Renal cortical epithelial cell (primary cell): ENCODE results near the gene APBB2. TPM values are rescaled to one million over a fixed set of nuclear protein-coding genes. Genes with fewer than 3 reads are reported as not detected.

ENCODE experiments used
- DNase-seq: peaks from one replicate; pipeline ENCODE4 v3.0.0-alpha.2; 2011; ENCODE audit warnings: low read depth
- total RNA-seq: library from RNA; depleted of rRNA; stranded (reverse); fragments of >200 nt; gene quantifications from 2 replicates; pipeline ENCODE4 v1.2.3, GENCODE V29; 2014

Gene APBB2
- total RNA-seq: 49.5 and 144 TPM in 2 replicates

- DNase-seq: peak; percentile 87
Observed at GRCh38 chr4:41214136-41214824, at the start of gene APBB2. Gene APBB2, minus strand, starts transcription at chr4:41214542. Its CDS starts 181,288 bp downstream, at chr4:41033254.

GRCh38 chr4:41262198-41262597 is 47.9 kb upstream of the APBB2 start:
- no peak for DNase-seq

DNA sequence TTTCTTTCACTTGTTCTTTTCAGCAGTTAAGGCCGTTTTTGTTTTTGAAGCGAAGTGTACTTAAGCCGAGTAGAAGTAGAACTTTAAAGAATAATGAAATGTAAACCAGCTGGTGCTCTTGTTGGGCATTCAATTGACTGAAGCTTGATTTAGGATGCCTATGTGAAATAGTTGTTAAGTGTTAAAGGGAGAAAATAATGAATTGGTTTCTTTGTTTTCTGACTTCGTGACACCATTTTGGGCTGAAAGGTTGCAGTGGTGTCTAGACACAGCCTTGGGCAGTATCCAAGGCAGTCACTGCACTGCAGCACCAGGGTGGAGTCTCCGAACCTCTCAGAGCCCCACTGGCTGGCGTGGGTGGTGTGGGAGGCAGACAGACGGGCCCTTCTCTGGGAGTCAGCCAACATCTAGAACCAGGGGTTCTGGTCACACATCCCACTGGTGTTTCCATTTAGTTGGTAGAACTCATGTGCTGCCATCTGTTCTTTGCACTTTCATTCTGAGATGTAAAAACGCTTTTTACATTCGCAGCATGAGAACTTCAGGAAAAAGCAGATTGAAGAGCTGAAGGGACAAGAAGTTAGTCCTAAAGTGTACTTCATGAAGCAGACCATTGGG is 45.9 kb upstream of the APBB2 start:
- no peak for DNase-seq

DNA sequence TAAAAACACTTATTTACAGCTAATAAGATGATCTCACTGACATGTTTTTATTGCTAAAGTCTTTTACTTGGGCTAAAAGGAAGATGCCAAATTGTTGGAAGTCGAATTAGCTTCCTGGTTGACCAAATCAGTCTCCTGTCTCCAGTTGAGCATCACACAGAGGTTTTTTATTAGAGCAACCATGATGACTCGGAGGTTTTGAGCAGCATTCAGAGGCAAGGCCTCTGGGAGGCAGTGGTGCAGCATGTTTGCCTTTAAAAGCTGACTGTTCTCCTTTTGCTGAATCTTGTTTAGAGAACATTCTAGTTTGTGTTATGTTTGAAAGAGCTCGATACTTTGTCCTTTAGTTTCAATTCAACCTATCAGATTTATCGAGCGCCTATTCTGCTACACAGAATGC is 44.4 kb upstream of the APBB2 start:
- DNase-seq: peak; percentile 67

- DNase-seq: no peak
Observed at GRCh38 chr4:41257906-41258305, 43.6 kb upstream of the APBB2 start.

DNA sequence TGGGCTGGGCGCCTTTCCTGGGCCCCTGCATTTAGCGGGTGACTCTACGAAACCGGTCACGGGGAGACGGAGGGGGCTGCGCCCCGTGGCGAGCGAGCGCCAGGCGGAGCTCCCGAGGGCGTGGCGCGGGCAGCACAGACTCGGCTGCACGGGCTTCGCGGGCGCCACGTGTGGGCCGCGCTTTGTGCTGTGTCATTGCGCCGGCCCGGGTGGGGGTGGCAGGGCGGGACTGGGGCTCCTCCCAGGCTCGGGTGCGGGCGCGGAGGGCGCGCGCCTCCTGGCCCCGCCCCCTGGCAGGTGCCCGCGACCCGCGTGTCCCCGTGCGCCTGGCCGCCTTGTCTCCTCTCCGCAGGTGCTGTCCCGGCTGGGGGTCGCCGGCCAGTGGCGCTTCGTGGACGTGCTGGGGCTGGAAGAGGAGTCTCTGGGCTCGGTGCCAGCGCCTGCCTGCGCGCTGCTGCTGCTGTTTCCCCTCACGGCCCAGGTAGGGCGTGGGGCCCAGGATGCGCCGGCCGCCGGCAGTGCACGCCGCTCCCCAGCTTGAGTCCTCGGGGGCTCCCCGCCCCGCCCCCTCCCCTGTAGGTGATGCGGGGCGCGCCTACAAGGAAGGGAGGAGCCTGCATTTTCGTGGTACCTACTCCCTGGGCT is 43.0 kb upstream of the APBB2 start:
- no peak for DNase-seq

DNA sequence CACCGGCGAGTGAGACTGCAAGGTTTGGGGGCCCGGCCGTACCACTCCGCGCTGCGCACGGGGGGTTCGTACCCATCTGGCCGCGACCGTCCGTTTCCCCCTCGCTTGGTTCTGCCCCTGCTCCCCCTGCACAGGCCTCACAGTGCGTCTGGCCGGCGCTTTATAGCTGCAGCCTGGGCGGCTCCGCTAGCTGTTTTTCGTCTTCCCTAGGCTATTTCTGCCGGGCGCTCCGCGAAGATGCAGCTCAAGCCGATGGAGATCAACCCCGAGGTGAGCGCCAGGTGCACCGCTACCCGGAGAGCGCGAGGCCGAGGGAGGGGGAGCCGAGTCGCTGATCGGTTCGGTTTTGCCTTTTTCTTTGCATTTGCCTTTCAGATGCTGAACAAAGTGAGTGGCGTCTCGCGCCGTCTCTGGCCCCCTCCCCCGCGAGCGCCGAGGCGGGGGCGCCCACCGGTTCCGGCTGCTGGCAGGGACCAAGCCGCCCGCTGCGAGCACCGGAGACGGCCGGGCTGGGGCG is 42.5 kb upstream of the APBB2 start, which contains the start of gene UCHL1:
Gene UCHL1, plus strand, starts transcription at position 189 of the 517 bp plus-strand sequence. Its CDS starts 49 bp downstream, at position 238.
- peak; percentile 21 for DNase-seq

DNA sequence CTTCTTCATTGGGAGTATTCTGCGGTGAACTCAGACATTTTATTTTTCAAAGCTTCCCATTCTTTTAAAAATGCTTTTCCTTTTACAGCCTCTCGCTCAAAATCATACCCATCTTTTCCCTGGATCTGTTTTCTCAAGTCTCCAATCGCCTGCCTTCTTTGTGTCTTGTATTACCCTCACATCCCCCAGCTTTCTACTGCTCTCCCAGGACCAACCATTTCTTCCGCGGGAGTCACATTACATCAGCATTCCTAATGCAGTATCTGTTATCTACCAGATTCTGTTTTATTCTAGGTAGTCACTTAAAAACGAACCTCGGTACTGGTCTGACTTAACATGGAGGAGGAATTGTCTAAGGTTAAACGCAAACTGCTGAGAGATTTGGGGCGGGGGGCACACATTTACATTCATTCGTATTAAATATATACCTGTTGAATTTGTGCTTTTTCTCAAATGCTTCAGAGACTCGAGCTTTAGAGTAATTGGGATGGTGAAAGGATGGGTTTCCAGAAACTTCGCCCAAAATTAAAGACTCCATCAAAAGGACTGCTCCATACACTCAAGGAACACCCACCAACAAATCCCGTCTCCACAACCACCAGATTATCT is 41.9 kb upstream of the APBB2 start:
- DNase-seq: no peak

DNA sequence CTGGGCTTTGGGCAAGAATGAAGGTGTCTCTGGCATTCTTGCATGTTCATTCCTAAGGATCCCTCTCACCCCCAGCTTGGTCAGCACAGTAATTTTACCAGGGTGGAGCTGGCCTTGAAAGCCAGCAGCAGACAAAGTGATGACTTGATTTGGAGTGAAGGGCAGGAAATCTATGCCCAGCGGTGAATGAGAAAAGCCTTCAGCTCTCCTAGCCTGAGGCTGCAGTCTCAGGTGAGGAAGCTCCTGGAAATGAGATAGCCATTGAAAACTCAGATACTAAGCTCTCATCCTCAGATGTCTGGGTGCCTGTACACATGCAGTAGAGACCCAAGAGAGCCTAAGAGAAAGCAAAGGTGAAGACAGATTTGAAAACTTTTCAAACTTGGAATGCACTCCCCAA is 31.6 kb upstream of the APBB2 start:
- DNase-seq: no peak

DNA sequence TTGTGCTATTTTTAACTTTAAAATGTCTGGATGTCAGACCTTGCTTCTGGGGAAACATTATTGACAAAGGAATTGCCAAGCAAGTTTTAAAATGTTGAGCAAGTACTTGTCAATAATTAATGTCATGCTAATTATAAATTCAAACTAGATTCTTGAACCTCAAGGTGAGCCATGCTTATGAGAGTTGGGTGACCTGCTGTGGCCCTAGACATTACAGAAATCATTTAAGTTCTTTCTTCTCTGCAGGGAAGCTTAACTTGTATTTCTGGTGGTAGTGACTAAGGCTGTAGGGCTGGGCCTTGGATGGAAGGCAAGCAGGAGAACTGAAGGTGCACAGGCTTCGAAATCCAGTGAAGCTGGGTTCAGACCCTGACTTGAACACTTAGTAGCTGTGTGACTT is 27.6 kb upstream of the APBB2 start:
- DNase-seq: peak; percentile 93

- DNase-seq: no peak
Observed at GRCh38 chr4:41236508-41236907, 22.2 kb upstream of the APBB2 start.

DNA sequence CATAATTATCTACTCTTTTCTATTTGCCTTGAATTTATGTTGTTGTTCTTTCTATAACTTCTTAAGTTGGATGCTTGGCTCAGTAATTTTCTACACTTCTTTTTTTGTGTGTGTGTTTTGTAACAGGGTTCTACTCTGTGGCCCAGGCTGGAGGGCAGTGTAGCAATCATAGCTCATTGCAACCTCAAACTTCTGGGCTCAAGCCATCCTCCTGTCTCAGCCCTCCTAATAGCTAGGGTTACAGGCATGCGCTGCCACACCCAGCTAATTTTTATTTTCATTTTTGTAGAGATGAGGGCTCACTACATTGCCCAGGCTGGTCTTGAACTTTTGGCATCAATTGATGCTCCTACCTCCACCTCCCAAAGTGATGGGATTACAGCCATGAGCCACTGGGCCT is 21.7 kb upstream of the APBB2 start:
- DNase-seq: no peak

DNA sequence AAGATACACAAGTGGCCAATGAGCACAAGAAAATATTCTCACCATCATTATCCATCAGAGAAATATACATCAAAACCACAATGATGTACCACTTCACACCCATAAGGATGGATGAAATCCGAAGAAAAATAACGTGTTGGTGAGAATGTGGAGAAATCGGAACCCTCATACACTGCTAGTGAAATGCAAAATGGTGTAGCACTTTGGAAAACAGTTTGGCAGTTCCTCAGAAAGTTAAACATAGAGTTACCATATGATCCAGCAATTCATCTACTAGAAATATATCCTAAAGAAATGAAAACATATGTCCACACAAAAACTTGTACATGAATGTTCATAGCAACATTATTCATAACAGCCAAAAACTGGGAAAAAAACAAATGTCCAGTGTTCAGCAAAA is 18.5 kb upstream of the APBB2 start:
- DNase-seq: no peak

DNA sequence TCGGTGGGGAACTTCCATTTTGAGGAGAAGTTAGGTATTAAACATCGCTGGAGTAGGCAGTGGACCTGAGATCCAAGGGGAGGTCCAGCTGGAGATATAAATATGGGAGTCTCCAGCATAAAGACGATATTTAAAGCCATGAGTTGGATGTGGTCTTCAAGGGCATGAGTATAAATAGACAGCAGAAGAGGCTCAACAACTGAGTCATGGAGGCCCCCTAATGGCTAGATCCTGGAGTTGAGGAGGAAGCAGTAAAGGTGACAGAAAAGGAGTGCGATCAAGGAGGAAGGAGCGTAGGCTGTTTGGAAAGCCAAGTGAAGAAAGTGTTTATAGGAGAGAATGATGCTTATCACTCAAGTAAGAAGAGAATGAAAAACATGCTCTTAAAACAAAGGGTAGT is 18.1 kb upstream of the APBB2 start:
- no peak for DNase-seq

DNA sequence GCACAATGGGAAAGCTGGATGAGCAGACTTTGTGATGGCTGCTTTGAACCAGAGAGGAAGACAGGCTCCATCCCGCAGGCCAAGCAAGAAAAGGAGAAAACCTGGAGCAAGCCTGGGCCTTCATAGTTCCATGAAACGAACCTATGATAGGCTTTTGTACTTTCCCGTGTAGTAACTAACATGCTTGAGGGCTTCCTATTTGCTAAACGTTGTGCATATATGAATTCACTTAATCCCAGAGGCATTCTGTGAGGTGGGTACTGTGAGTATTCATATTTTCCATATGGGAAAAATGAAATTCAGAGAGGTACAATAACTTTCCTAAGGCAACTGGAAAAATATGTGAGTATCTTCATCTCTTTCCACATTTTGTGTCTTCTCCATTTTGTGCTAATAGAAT is 13.6 kb upstream of the APBB2 start:
- DNase-seq: no peak

- peak; percentile 27 for DNase-seq
Observed at GRCh38 chr4:41221850-41222645, 7.7 kb upstream of the APBB2 start.

- DNase-seq: no peak
Observed at GRCh38 chr4:41219421-41219950, 5.1 kb upstream of the APBB2 start.

GRCh38 chr4:41218703-41219102 is 4.4 kb upstream of the APBB2 start:
- no peak for DNase-seq

DNA sequence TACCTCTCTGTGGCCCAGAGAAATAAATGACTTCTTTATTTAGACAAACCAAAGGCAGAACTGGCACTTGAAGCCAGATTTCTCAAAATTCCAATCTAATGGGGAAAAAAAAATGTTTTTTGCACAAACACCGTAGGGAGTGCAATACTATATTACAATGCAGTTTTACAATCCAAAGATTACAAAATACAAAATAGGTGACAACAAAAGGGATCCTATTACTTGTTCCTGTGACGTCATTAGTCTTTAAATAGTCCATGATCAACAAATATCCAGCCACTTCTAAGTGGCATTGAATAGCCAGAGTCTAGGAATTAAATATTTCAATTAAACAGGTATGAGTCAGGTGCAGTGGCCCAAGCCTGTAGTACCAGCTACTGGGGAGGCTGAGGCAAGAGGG is 3.0 kb upstream of the APBB2 start:
- DNase-seq: no peak

- no peak for DNase-seq
Observed at GRCh38 chr4:41217020-41217333, 2.6 kb upstream of the APBB2 start.

DNA sequence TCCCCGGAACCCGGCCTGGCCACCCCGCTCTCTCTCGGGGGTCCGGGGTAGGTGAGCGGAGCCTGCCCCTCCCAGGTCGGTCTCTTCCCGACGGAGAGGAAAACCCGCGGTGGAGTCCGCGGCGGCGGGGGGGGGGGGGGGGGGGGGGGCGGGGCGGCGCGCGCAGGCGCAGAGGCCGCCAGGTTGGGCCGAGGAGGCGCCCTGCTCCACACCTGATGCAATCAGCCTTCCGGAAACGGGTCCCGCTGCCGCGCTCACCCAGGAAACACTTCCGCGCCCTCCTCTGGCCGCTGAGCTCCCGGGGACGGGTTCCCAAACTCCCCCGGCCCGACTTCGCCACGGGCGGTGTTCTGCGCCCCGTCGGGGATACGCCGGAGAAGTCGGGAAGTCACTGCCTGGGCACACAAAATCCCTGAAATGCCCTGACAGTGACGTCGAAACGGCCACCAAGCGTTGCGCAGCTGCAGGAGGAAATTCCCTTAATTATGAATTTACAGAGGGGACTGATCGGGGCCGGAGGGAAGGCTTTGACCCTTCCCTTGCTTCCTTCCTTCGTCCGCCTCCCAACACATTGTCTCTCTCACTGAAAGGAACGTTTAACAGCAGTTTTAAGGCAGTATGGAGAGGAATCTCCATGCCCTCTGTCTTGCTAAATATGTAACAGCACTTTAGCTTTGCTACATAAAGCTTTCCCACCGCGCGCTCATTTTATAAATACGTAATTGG is 2.1 kb upstream of the APBB2 start:
- DNase-seq: peak; percentile 61
